GM12878 (cell line): Measurements from ENCODE around the gene ARSI. TPM values are rescaled to one million over a fixed set of nuclear protein-coding genes. Genes with fewer than 3 reads are reported as not detected.

Source experiments
- ATAC-seq: fragments of 200-7000 bp; cut with Tn5 transposase; 3 replicates; pipeline ENCODE4 v1.9.1; 2020; ENCODE audit warnings: mild to moderate bottlenecking, moderate library complexity
- BruUV-seq: library from RNA; stranded (reverse); fragments of 400-500 nt; replicated peaks from 2 replicates; lab custom pipeline; 2021; lab: Mats Ljungman, UMichigan
- CTCF ChIA-PET: fragments of 300-600 bp; sonication (Branson Sonifier 250); formaldehyde crosslinking; extraction: SDS; loops from one replicate; lab custom pipeline; 2021; ENCODE audit warnings: inconsistent platforms; lab: Yijun Ruan, JAX
- POLR2A ChIA-PET: fragments of 350-600 bp; formaldehyde crosslinking; extraction: SDS; loops from one replicate; lab custom pipeline; 2021; ENCODE audit warnings: inconsistent platforms; lab: Charles Lee
- RAD21 ChIA-PET: fragments of 300-600 bp; sonication (Branson Sonifier 250); formaldehyde crosslinking; loops from one replicate; lab custom pipeline; 2023; ENCODE audit warnings: antibody characterized with exemption; ENCODE audit not compliant: unreplicated experiment; lab: Charles Lee
- SMC1A ChIA-PET: fragments of 300-600 bp; sonication (Branson Sonifier 250); formaldehyde crosslinking; loops from one replicate; lab custom pipeline; 2023; ENCODE audit not compliant: unreplicated experiment, uncharacterized antibody; lab: Charles Lee
- DNase-seq: peaks from one replicate; pipeline ENCODE4 v3.0.0-alpha.2; 2011; ENCODE audit warnings: low read depth, low spot score
- FAIRE-seq: peaks from 3 replicates; lab custom pipeline; 2011; peaks lifted over from hg19 to GRCh38; lab: Jason Lieb, UNC
- H2AFZ ChIP-seq: 2 replicates; pipeline ENCODE4 v1.6.0; 2011; ENCODE audit warnings: low read depth, low read length, control low read depth; ENCODE audit not compliant: control insufficient read depth
- H3K27ac ChIP-seq: 2 replicates; pipeline ENCODE4 v1.5.1; 2011; ENCODE audit warnings: control low read depth; ENCODE audit not compliant: control insufficient read depth, insufficient read depth
- H3K27me3 ChIP-seq, 2 experiments: replicated peaks in 1 of 2; 2 replicates each; pipeline versions ENCODE4 v1.6.0 to v1.6.1; 2011; ENCODE audit warnings: low read length in 1 of 2; ENCODE audit not compliant: control insufficient read depth in 2 of 2, insufficient read depth in 2 of 2
- H3K36me3 ChIP-seq, 2 experiments: 2 replicates each; pipeline ENCODE4 v1.5.1; 2011; ENCODE audit warnings: low read length in 1 of 2; ENCODE audit not compliant: control insufficient read depth in 2 of 2, insufficient read depth in 2 of 2
- H3K4me1 ChIP-seq: 2 replicates; pipeline ENCODE4 v1.6.1; 2011; ENCODE audit warnings: mild to moderate bottlenecking, low read length, moderate library complexity, mixed read lengths; ENCODE audit not compliant: control insufficient read depth, insufficient read depth
- H3K4me2 ChIP-seq: 2 replicates; pipeline ENCODE4 v1.6.0; 2011; ENCODE audit warnings: control low read depth; ENCODE audit not compliant: control insufficient read depth, insufficient read depth
- H3K4me3 ChIP-seq: fragments of 200-600 bp; sonication (generic); 2 replicates; pipeline ENCODE4 v1.5.1; 2016
- H3K79me2 ChIP-seq: 2 replicates; pipeline ENCODE4 v1.6.0; 2011; ENCODE audit warnings: low read length; ENCODE audit not compliant: control insufficient read depth, insufficient read depth
- H3K9ac ChIP-seq: 2 replicates; pipeline ENCODE4 v1.8.0; 2011; ENCODE audit warnings: low read length, control low read depth, mixed read lengths; ENCODE audit not compliant: control insufficient read depth, insufficient read depth
- H3K9me3 ChIP-seq: replicated peaks from 3 replicates; pipeline ENCODE4 v1.5.1; 2011; ENCODE audit warnings: mild to moderate bottlenecking, low read length; ENCODE audit not compliant: control insufficient read depth, insufficient read depth
- H4K20me1 ChIP-seq: 2 replicates; pipeline ENCODE4 v1.6.0; 2011; ENCODE audit not compliant: control insufficient read depth, insufficient read depth
- ATF3 ChIP-seq: IDR thresholded peaks from 2 replicates; pipeline ENCODE4 v1.6.1; 2011; ENCODE audit warnings: low read depth, mild to moderate bottlenecking, low read length, moderate library complexity, borderline replicate concordance; ENCODE audit errors: extremely low read depth
- BACH1 ChIP-seq: fragments of 450-650 bp; IDR thresholded peaks from 2 replicates; pipeline ENCODE4 v1.6.1; 2017; ENCODE audit warnings: mild to moderate bottlenecking, borderline replicate concordance
- CEBPB ChIP-seq, 2 experiments: fragments of 150-350 bp in 1 of 2; IDR thresholded peaks; 2 replicates each; pipeline ENCODE4 v1.6.1; 2012 to 2014; ENCODE audit warnings: low read depth in 2 of 2, low read length in 2 of 2, borderline replicate concordance in 1 of 2, inconsistent platforms in 1 of 2
- CHD4 ChIP-seq: fragments of 200-600 bp; sonication (generic); IDR thresholded peaks from 2 replicates; pipeline ENCODE4 v1.6.1; 2016; ENCODE audit warnings: mild to moderate bottlenecking
- CTCF ChIP-seq, 3 experiments: IDR thresholded peaks in 2 of 3; conservative IDR thresholded peaks in 1 of 3; 2 replicates each; pipeline ENCODE4 v1.5.1; 2011; ENCODE audit warnings: low read depth in 3 of 3, low read length in 3 of 3, mild to moderate bottlenecking in 3 of 3, control low read depth in 2 of 3, moderate library complexity in 2 of 3, inconsistent platforms in 1 of 3, mixed read lengths in 1 of 3; ENCODE audit not compliant: control insufficient read depth in 2 of 3, insufficient read depth in 1 of 3; ENCODE audit errors: extremely low read depth in 1 of 3
- EGR1 ChIP-seq, 2 experiments: IDR thresholded peaks; 1 replicate in 1 of 2; 2 replicates in 1 of 2; pipeline ENCODE4 v1.6.1; 2011 to 2012; ENCODE audit warnings: low read depth in 2 of 2, low read length in 2 of 2, borderline replicate concordance in 1 of 2, mild to moderate bottlenecking in 1 of 2, moderate library complexity in 1 of 2
- HSF1 ChIP-seq: fragments of 150-350 bp; IDR thresholded peaks from 2 replicates; pipeline ENCODE4 v1.6.1; 2014; ENCODE audit warnings: mild to moderate bottlenecking, low read depth, low read length
- RFX5 ChIP-seq: IDR thresholded peaks from 2 replicates; pipeline ENCODE4 v1.6.1; 2011; ENCODE audit warnings: low read depth, low read length, improper control_type of control experiment
- SMAD1 ChIP-seq: fragments of 450-650 bp; IDR thresholded peaks from 2 replicates; pipeline ENCODE4 v1.6.1; 2018; ENCODE audit warnings: mild to moderate bottlenecking, low read depth; ENCODE audit not compliant: partially characterized antibody
- TARDBP ChIP-seq: IDR thresholded peaks from 2 replicates; pipeline ENCODE4 v1.6.1; 2016; ENCODE audit warnings: borderline replicate concordance
- TCF7 ChIP-seq: IDR thresholded peaks from 2 replicates; pipeline ENCODE4 v1.6.1; 2014; ENCODE audit warnings: antibody characterized with exemption, borderline replicate concordance
- USF1 ChIP-seq: IDR thresholded peaks from 2 replicates; pipeline ENCODE4 v1.6.1; 2011; ENCODE audit warnings: borderline replicate concordance, low read depth, mild to moderate bottlenecking, moderate library complexity, mixed read lengths, low read length; ENCODE audit not compliant: insufficient read depth; ENCODE audit errors: extremely low read length
- WRNIP1 ChIP-seq: IDR thresholded peaks from 2 replicates; pipeline ENCODE4 v1.6.1; 2011; ENCODE audit warnings: low read depth, low read length, improper control_type of control experiment, borderline replicate concordance
- ZNF687 ChIP-seq: fragments of 450-650 bp; IDR thresholded peaks from 2 replicates; pipeline ENCODE4 v1.6.1; 2017; ENCODE audit warnings: mild to moderate bottlenecking, moderate library complexity
- WGBS: methylation state at CpG from one replicate; pipeline ENCODE4 v1.1.6; 2016; ENCODE audit warnings: low lambda C conversion rate; ENCODE audit not compliant: insufficient replicate concordance, insufficient coverage; ENCODE audit errors: missing lambda C conversion rate; 5-methylcytosine and 5-hydroxymethylcytosine counted together
- in situ Hi-C: fragments of 300-500 bp; cut with MboI; formaldehyde crosslinking; loops from 9 replicates; pipeline ENCODE4 v1.14.3; 2018; ENCODE audit warnings: mixed read lengths
- intact Hi-C: fragments of 100-400 bp; cut with micrococcal nuclease; formaldehyde crosslinking; loops from one replicate; pipeline ENCODE4 v1.14.2; 2022; ENCODE audit not compliant: unreplicated experiment
- polyA plus RNA-seq, 11 experiments: library from polyadenylated mRNA; depleted of rRNA in 4 of 11; unstranded in 6 of 11; stranded (reverse) in 5 of 11; fragments of >200 nt; fragmentation: Nextera tagmentation in 4 of 11; fragmentation: Illumina TruSeq in 1 of 11; extraction: Ambion mirVana in 4 of 11; extraction: Trizol in 1 of 11; gene quantifications; 1 replicate in 1 of 11; 2 replicates in 10 of 11; pipeline versions ENCODE4 v1.2.1 to v1.2.3, GENCODE V29; 2011 to 2016; ENCODE audit warnings: inconsistent platforms in 2 of 11, missing spikeins in 2 of 11, low read depth in 1 of 11
- total RNA-seq, 4 experiments: library from RNA; depleted of rRNA in 3 of 4; stranded (reverse); fragments of >200 nt in 3 of 4; fragmentation: Illumina TruSeq in 1 of 4; extraction: Trizol in 1 of 4; gene quantifications; 2 replicates each; pipeline versions ENCODE4 v1.2.1 to v1.2.3, GENCODE V29; 2013 to 2021

ARSI gene
- total and polyA plus RNA-seq, 10 of the 15 experiments (the other 5 are each of a cell fraction or from before 2014, with no cell fraction given): not detected

GRCh38 chr5:150338546-150338945, 35.8 kb upstream of the ARSI start:
- ChIA-PET RAD21 (no interaction called here), CTCF (interaction anchor here (1.3 kb wide), 1 partner anchor 11 kb away, joined by 3 read pairs; no protein-coding TSS in a partner anchor), SMC1A (no interaction called here), POLR2A (no interaction called here)
- Histone ChIP-seq H3K27me3 (no peaks in the 10 kb centered on the region), H3K27ac (no peak overlapping the region), H3K4me1 (peaks cover 5% of the 10 kb centered on the region; the same call in 1 of the 2 replicates), H3K36me3 (no peaks in the 10 kb centered on the region), H2AFZ (no peak overlapping the region), H3K4me2 (no peak overlapping the region), H3K9me3 (no peaks in the 10 kb centered on the region), H4K20me1 (no peaks in the 10 kb centered on the region), H3K9ac (no peak overlapping the region), H3K79me2 (no peaks in the 10 kb centered on the region), H3K4me3 (no peak overlapping the region)
- intact Hi-C loops (no loop called here), in situ Hi-C loops (no loop called here)
- 46% methylated on average over 11 of the region's 11 CpGs for WGBS
- no peak for ATAC-seq
- no TSS peak for BruUV-seq
- no peak for DNase-seq
- no peak for FAIRE-seq
- TF ChIP-seq EGR1 (IDR thresholded peaks at IDR 0.05; ENCODE audit: borderline replicate concordance in 1 of 2, low read depth in 2 of 2, low read length in 2 of 2) (no peak), SMAD1 (no peak), TCF7 (no peak), CEBPB (IDR thresholded peaks at IDR 0.05; ENCODE audit: borderline replicate concordance in 1 of 2, low read depth in 2 of 2, low read length in 2 of 2) (no peak), BACH1 (no peak), TARDBP (no peak), CTCF (IDR thresholded peaks at IDR 0.05 in 2 of 3, conservative IDR thresholded peaks at IDR 0.05 in 1 of 3; ENCODE audit: control insufficient read depth in 2 of 3, extremely low read depth in 1 of 3, insufficient read depth in 1 of 3, low read depth in 3 of 3, low read length in 3 of 3) (no peak), RFX5 (no peak), CHD4 (no peak), HSF1 (no peak), ATF3 (no peak), USF1 (no peak), WRNIP1 (no peak), ZNF687 (no peak)
